HepG2 (cell line): ENCODE data around the gene FBP1. TPM values are rescaled to one million over a fixed set of nuclear protein-coding genes. Genes with fewer than 3 reads are reported as not detected.

Experiments
- CENPX ChIP-seq: sonication (generic); formaldehyde crosslinking; IDR thresholded peaks from 2 replicates; pipeline ENCODE4 v1.9.0; 2021; ENCODE audit warnings: mild to moderate bottlenecking, missing genetic modification reagents, moderate library complexity
- RFX1 ChIP-seq: fragments of 450-650 bp; IDR thresholded peaks from 2 replicates; pipeline ENCODE4 v1.6.1; 2017
- SOX13 ChIP-seq, 3 experiments: fragments of 450-650 bp in 1 of 3; sonication (generic) in 1 of 3; formaldehyde crosslinking in 1 of 3; IDR thresholded peaks in 2 of 3; conservative IDR thresholded peaks in 1 of 3; 2 replicates each; pipeline versions ENCODE4 v1.5.0 to v1.6.1; 2016 to 2020; ENCODE audit warnings: antibody characterized with exemption in 1 of 3, mild to moderate bottlenecking in 1 of 3, missing compliant biosample characterization in 1 of 3, missing genetic modification reagents in 1 of 3, moderate library complexity in 1 of 3
- TMF1 ChIP-seq: sonication (generic); formaldehyde crosslinking; IDR thresholded peaks from 2 replicates; pipeline ENCODE4 v1.8.1; 2022; ENCODE audit warnings: low read depth, missing genetic modification reagents
- ZNF274 ChIP-seq: sonication (generic); formaldehyde crosslinking; IDR thresholded peaks from 2 replicates; pipeline ENCODE4 v1.5.1; 2020; ENCODE audit warnings: mild to moderate bottlenecking, missing genetic modification reagents
- ZNF317 ChIP-seq: sonication (generic); formaldehyde crosslinking; IDR thresholded peaks from 2 replicates; pipeline ENCODE4 v1.5.0; 2020; ENCODE audit warnings: mild to moderate bottlenecking, missing genetic modification reagents
- ZNF460 ChIP-seq: sonication (generic); formaldehyde crosslinking; IDR thresholded peaks from 2 replicates; pipeline ENCODE4 v1.5.1; 2020; ENCODE audit warnings: missing genetic modification reagents, mild to moderate bottlenecking, borderline replicate concordance
- ZNF616 ChIP-seq: sonication (generic); formaldehyde crosslinking; IDR thresholded peaks from 2 replicates; pipeline ENCODE4 v1.5.0; 2020; ENCODE audit warnings: low read depth, mild to moderate bottlenecking, missing genetic modification reagents
- ZNF747 ChIP-seq: sonication (generic); formaldehyde crosslinking; IDR thresholded peaks from 2 replicates; pipeline ENCODE4 v1.8.1; 2023; ENCODE audit warnings: missing genetic modification reagents, mild to moderate bottlenecking, borderline replicate concordance
- ZNF761 ChIP-seq: sonication (generic); formaldehyde crosslinking; conservative IDR thresholded peaks from 2 replicates; pipeline ENCODE4 v1.4.0; 2020; ENCODE audit warnings: mild to moderate bottlenecking, missing genetic modification reagents
- ZNF850 ChIP-seq: sonication (generic); formaldehyde crosslinking; conservative IDR thresholded peaks from 2 replicates; pipeline ENCODE4 v1.9.0; 2021; ENCODE audit warnings: mild to moderate bottlenecking, missing genetic modification reagents
- polyA plus RNA-seq, 8 experiments: library from polyadenylated mRNA; depleted of rRNA in 3 of 8; stranded (reverse) in 7 of 8; unstranded in 1 of 8; fragments of >200 nt; fragmentation: Illumina TruSeq in 4 of 8; extraction: Trizol in 4 of 8; gene quantifications; 2 replicates each; pipeline versions ENCODE4 v1.2.1 to v1.2.3, GENCODE V29; 2011 to 2016; ENCODE audit warnings: low read depth in 4 of 8, missing spikeins in 1 of 8, mixed read lengths in 1 of 8; ENCODE audit not compliant: insufficient read depth in 1 of 8
- total RNA-seq, 5 experiments: library from RNA; depleted of rRNA; stranded (reverse); fragments of >200 nt; fragmentation: Illumina TruSeq; extraction: Trizol; gene quantifications; 2 replicates each; pipeline ENCODE4 v1.2.3, GENCODE V29; 2016; ENCODE audit warnings: low read depth in 1 of 5
- TF ChIP-seq, protein P1 (sequence below): sonication (generic); formaldehyde crosslinking; IDR thresholded peaks from 2 replicates; pipeline ENCODE4 v1.5.0; 2020; ENCODE audit warnings: missing genetic modification reagents
- TF ChIP-seq, protein P2 (sequence below): IDR thresholded peaks from 2 replicates; pipeline ENCODE4 v1.6.1; 2016; ENCODE audit warnings: low read depth, control low read depth
- TF ChIP-seq, protein P3 (sequence below): fragments of 450-650 bp; IDR thresholded peaks from 2 replicates; pipeline ENCODE4 v1.6.1; 2017; ENCODE audit warnings: mild to moderate bottlenecking
- TF ChIP-seq, protein P4 (sequence below): IDR thresholded peaks from 2 replicates; pipeline ENCODE4 v1.6.1; 2018; ENCODE audit warnings: missing genetic modification reagents
- TF ChIP-seq, protein P5 (sequence below): sonication (generic); formaldehyde crosslinking; IDR thresholded peaks from 2 replicates; pipeline ENCODE4 v1.5.0; 2020; ENCODE audit warnings: missing genetic modification reagents, mild to moderate bottlenecking, borderline replicate concordance
- TF ChIP-seq, protein P6 (sequence below): sonication (generic); formaldehyde crosslinking; IDR thresholded peaks from 2 replicates; pipeline ENCODE4 v1.4.0; 2020; ENCODE audit warnings: missing genetic modification reagents

FBP1 gene
- total and polyA plus RNA-seq, 2 of the 13 experiments (the other 11 are each of a cell fraction or from before 2014, with no cell fraction given): 0.29 to 0.53 TPM

DNA sequence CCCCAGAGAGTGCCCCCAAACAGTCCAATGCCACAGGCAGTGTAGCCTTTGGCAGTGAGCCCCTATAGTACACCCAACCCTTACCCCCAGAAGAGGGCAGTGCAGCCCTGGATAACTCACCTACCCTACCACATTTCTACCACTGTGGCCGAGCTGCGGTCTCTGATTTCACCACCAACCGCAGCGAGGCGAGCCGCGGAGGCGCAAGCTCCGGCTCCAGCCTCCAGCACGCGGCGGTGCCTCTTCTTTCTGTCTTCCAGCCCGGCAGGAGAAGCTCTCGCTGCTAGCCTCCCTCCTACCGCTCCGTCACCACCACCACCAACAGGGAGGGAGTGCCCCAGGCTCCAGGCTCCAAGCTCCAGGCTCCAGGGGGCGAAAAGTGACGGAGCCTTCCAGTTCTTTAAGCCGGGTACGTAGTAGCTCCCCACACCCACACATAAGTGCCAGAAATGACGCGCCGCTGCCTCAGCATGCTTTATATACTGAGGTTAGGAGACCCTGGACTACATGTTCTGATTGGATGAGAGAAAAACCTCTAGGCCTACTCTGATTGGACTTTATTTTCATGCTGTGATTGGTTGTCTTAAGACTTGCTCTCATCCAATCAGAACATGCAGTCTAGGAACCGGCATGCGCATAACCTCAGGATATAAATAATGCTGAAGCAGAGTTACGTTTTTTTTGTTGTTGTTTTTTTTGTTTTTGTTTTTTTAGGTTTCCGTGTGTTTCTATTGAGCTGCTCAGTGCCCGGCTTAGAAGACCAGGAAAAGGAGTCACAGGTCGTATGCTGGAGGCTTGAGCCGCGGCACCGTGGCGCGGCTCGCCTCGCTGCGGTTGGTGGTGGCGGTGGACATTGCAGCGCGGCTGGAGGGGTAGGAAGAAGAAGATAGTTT lies 84.6 kb downstream of the FBP1 start, which contains the start of gene PCAT7 (continued):
- TF ChIP-seq, protein P1, sequence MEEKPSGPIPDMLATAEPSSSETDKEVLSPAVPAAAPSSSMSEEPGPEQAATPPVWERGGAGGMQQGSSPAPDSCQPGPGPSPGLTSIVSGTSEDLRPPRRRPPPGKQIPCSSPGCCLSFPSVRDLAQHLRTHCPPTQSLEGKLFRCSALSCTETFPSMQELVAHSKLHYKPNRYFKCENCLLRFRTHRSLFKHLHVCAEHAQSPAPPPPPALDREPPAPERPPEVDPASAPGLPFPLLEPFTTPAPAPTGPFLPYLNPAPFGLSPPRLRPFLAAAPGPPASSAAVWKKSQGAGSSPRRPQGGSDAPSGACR (CRISPR knock-in tag): no peak
- TF ChIP-seq, protein P2, sequence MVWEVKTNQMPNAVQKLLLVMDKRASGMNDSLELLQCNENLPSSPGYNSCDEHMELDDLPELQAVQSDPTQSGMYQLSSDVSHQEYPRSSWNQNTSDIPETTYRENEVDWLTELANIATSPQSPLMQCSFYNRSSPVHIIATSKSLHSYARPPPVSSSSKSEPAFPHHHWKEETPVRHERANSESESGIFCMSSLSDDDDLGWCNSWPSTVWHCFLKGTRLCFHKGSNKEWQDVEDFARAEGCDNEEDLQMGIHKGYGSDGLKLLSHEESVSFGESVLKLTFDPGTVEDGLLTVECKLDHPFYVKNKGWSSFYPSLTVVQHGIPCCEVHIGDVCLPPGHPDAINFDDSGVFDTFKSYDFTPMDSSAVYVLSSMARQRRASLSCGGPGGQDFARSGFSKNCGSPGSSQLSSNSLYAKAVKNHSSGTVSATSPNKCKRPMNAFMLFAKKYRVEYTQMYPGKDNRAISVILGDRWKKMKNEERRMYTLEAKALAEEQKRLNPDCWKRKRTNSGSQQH: no peak
- TF ChIP-seq ZNF616 (no peak), SOX13 (IDR thresholded peaks at IDR 0.05) (no peak), SOX13 (CRISPR knock-in tag; conservative IDR thresholded peaks at IDR 0.05 in 1 of 2, IDR thresholded peaks at IDR 0.05 in 1 of 2) (no peak), ZNF317 (CRISPR knock-in tag) (peak; percentile 72), ZNF850 (CRISPR knock-in tag) (no peak), CENPX (CRISPR knock-in tag) (no peak), ZNF747 (no peak), ZNF274 (CRISPR knock-in tag) (peak; percentile 79), TMF1 (CRISPR knock-in tag) (no peak), ZNF460 (CRISPR knock-in tag) (no peak), RFX1 (no peak), ZNF761 (CRISPR knock-in tag) (peak; percentile 65; the same call in 1 of the 2 replicates)
- TF ChIP-seq, protein P3, sequence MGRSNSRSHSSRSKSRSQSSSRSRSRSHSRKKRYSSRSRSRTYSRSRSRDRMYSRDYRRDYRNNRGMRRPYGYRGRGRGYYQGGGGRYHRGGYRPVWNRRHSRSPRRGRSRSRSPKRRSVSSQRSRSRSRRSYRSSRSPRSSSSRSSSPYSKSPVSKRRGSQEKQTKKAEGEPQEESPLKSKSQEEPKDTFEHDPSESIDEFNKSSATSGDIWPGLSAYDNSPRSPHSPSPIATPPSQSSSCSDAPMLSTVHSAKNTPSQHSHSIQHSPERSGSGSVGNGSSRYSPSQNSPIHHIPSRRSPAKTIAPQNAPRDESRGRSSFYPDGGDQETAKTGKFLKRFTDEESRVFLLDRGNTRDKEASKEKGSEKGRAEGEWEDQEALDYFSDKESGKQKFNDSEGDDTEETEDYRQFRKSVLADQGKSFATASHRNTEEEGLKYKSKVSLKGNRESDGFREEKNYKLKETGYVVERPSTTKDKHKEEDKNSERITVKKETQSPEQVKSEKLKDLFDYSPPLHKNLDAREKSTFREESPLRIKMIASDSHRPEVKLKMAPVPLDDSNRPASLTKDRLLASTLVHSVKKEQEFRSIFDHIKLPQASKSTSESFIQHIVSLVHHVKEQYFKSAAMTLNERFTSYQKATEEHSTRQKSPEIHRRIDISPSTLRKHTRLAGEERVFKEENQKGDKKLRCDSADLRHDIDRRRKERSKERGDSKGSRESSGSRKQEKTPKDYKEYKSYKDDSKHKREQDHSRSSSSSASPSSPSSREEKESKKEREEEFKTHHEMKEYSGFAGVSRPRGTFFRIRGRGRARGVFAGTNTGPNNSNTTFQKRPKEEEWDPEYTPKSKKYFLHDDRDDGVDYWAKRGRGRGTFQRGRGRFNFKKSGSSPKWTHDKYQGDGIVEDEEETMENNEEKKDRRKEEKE: no peak
- TF ChIP-seq, protein P4, sequence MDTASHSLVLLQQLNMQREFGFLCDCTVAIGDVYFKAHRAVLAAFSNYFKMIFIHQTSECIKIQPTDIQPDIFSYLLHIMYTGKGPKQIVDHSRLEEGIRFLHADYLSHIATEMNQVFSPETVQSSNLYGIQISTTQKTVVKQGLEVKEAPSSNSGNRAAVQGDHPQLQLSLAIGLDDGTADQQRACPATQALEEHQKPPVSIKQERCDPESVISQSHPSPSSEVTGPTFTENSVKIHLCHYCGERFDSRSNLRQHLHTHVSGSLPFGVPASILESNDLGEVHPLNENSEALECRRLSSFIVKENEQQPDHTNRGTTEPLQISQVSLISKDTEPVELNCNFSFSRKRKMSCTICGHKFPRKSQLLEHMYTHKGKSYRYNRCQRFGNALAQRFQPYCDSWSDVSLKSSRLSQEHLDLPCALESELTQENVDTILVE (CRISPR knock-in tag): no peak
- TF ChIP-seq, protein P5, sequence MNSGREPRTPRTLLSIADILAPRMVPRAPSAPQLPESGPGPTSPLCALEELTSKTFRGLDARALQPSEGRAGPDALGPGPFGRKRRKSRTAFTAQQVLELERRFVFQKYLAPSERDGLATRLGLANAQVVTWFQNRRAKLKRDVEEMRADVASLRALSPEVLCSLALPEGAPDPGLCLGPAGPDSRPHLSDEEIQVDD: no peak
- TF ChIP-seq, protein P6, sequence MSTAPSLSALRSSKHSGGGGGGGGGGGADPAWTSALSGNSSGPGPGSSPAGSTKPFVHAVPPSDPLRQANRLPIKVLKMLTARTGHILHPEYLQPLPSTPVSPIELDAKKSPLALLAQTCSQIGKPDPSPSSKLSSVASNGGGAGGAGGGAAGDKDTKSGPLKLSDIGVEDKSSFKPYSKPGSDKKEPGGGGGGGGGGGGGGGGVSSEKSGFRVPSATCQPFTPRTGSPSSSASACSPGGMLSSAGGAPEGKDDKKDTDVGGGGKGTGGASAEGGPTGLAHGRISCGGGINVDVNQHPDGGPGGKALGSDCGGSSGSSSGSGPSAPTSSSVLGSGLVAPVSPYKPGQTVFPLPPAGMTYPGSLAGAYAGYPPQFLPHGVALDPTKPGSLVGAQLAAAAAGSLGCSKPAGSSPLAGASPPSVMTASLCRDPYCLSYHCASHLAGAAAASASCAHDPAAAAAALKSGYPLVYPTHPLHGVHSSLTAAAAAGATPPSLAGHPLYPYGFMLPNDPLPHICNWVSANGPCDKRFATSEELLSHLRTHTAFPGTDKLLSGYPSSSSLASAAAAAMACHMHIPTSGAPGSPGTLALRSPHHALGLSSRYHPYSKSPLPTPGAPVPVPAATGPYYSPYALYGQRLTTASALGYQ (CRISPR knock-in tag): no peak
